Ovary (tissue), 3 donors: ENCODE results near the gene MAG.

Experiments used
- CTCF ChIP-seq, 3 donors: fragments of 450-650 bp in 2 of 3; fragments of 200-600 bp in 1 of 3; IDR thresholded peaks; one replicate each; pipeline versions ENCODE4 v1.5.1 to v1.8.0; 2016 to 2022; ENCODE audit warnings: antibody characterized with exemption in 3 of 3, mild to moderate bottlenecking in 1 of 3
- EP300 ChIP-seq: sonication (generic); formaldehyde crosslinking; IDR thresholded peaks from one replicate; pipeline ENCODE4 v1.6.1; 2017; ENCODE audit warnings: antibody characterized with exemption
- POLR2A ChIP-seq: fragments of 450-650 bp; IDR thresholded peaks from one replicate; pipeline ENCODE4 v1.6.1; 2017; ENCODE audit warnings: antibody characterized with exemption, mild to moderate bottlenecking, moderate library complexity
- donor health status: DM: no; HTN: no; CAD: no.

DNA sequence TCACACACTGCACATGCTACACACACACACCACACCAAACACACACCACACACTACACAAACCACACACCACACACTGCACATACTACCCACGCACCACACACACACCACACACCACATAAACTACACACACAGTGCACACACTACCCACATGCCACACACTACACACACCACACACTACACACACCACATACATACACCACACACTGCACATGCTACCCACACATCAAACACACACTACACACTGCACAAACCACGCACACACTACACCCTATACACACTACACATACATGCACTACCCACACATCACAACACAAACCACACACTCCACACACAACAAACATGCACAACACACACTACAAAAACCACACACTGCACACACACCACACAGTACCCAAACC is 6.0 kb downstream of the MAG start:
- TF ChIP-seq CTCF (IDR thresholded peaks at IDR 0.05) (no peak), POLR2A (no peak), EP300 (no peak)
